Gastroesophageal sphincter (tissue), 3 donors: ENCODE data around the gene DHX38.
"Not testable (repeated sequence)": the region's sequence is repeated elsewhere in the genome, so short reads cannot be mapped to it uniquely, and the experiment has no call there.

ENCODE experiments used
- EP300 ChIP-seq: sonication (generic); formaldehyde crosslinking; IDR thresholded peaks from one replicate; pipeline ENCODE4 v1.6.1; 2017; ENCODE audit warnings: antibody characterized with exemption, mild to moderate bottlenecking
- POLR2A ChIP-seq, 2 donors: fragments of 450-650 bp; IDR thresholded peaks; one replicate each; pipeline ENCODE4 v1.6.1; 2017; ENCODE audit warnings: antibody characterized with exemption in 2 of 2, mild to moderate bottlenecking in 2 of 2, moderate library complexity in 1 of 2
- POLR2AphosphoS5 ChIP-seq: sonication (generic); formaldehyde crosslinking; IDR thresholded peaks from one replicate; pipeline ENCODE4 v1.6.1; 2017; ENCODE audit warnings: antibody characterized with exemption
- TF ChIP-seq, protein P1 (sequence below), 4 experiments: fragments of 200-600 bp in 2 of 4; fragments of 450-650 bp in 2 of 4; sonication (generic) in 1 of 4; IDR thresholded peaks; one replicate each; pipeline ENCODE4 v1.5.1; 2017 to 2019; ENCODE audit warnings: antibody characterized with exemption in 4 of 4, mild to moderate bottlenecking in 2 of 4, moderate library complexity in 2 of 4

DNA sequence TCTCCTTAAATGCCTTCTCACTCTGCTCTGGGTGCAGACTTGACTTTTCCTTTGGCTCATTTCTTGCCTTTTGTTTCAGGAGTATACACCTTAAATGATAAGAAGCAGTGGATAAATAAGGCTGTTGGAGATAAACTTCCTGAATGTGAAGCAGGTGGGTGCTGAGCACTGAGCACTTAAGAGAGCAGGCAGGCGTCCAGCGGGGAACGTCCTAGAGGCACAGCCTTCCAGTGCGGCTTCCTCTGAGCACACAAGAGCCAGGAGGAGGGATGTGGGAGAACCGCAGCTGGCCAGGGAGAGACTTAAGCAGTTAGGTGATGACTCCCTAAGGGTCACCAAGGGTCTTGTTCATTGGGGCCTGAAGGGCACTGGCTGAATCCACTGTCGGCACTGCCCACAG lies 36.3 kb upstream of the DHX38 start:
- TF ChIP-seq POLR2AphosphoS5; EP300; POLR2A (IDR thresholded peaks at IDR 0.05): not testable (repeated sequence)
- TF ChIP-seq, protein P1, sequence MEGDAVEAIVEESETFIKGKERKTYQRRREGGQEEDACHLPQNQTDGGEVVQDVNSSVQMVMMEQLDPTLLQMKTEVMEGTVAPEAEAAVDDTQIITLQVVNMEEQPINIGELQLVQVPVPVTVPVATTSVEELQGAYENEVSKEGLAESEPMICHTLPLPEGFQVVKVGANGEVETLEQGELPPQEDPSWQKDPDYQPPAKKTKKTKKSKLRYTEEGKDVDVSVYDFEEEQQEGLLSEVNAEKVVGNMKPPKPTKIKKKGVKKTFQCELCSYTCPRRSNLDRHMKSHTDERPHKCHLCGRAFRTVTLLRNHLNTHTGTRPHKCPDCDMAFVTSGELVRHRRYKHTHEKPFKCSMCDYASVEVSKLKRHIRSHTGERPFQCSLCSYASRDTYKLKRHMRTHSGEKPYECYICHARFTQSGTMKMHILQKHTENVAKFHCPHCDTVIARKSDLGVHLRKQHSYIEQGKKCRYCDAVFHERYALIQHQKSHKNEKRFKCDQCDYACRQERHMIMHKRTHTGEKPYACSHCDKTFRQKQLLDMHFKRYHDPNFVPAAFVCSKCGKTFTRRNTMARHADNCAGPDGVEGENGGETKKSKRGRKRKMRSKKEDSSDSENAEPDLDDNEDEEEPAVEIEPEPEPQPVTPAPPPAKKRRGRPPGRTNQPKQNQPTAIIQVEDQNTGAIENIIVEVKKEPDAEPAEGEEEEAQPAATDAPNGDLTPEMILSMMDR (IDR thresholded peaks at IDR 0.05): not testable (repeated sequence)
